ENCODE data around the gene ZNF444.
"Not testable (repeated sequence)": the region's sequence is repeated elsewhere in the genome, so short reads cannot be mapped to it uniquely, and the experiment has no call there.

The ZNF444 gene

GRCh38 chr19:56101095-56101494 lies 40.0 kb upstream of the ZNF444 start:
- Histone ChIP-seq H3K4me1 (ENCODE audit: insufficient read depth, low read length) (peaks cover 5% of the 10 kb centered on the region), H3K27ac (ENCODE audit: low read length) (no peak overlapping the region), H3K36me3 (ENCODE audit: insufficient read depth, low read depth, low read length) (peaks cover 36% of the 10 kb centered on the region), H3K27me3 (ENCODE audit: insufficient read depth, low read length) (no peaks in the 10 kb centered on the region), H3K4me3 (ENCODE audit: low read length) (no peak overlapping the region), H3K9ac (ENCODE audit: low read depth, low read length) (no peak overlapping the region), H3K9me3 (ENCODE audit: insufficient read depth, low read depth, low read length) (no peaks in the 10 kb centered on the region)

DNA sequence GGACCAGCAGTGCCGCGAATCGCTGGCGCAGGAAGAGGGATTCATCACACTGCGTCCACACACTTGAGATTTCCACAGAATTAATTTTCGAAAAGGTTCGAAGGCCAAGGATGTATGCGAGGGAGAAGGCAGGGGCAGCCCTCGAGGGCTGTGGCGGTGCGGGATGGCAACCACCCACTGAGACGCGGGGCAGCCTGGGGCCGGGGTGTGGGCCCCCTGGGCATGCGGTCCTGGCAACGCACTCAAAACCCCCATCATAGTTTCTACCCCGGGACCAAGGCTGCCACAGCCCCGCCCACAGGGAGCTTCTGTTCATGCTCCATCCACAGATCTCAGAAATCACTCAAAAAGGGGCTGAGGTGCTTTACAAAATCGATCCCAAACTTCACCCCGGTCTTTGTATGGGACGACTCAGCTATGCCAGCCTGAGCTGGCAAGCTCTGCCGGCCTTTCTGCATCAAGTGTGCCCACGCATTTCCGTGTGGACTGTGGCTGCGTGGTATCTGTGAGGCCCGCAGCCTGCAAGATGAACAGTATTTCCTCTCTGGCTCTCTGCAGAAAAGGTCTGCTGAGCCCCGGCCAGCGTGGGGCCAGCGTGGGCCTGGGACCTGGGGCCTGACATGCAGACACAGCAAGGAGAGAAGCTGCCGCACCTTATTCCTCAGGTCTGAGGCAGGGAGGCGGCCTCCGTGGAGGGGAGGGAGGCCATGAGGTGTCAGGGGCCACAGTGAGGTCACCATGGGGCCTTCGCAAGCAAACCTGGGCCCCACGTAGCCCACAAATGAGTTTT lies 39.1 kb upstream of the ZNF444 start:
- Histone ChIP-seq H3K4me3 (ENCODE audit: low read length) (no peak overlapping the region), H3K36me3 (ENCODE audit: insufficient read depth, low read depth, low read length) (peaks cover 38% of the 10 kb centered on the region), H3K27me3 (ENCODE audit: insufficient read depth, low read length) (no peaks in the 10 kb centered on the region), H3K27ac (ENCODE audit: low read length) (no peak overlapping the region), H3K9ac (ENCODE audit: low read depth, low read length) (no peak overlapping the region), H3K9me3 (ENCODE audit: insufficient read depth, low read depth, low read length) (no peaks in the 10 kb centered on the region), H3K4me1 (ENCODE audit: insufficient read depth, low read length) (peaks cover 8% of the 10 kb centered on the region)

DNA sequence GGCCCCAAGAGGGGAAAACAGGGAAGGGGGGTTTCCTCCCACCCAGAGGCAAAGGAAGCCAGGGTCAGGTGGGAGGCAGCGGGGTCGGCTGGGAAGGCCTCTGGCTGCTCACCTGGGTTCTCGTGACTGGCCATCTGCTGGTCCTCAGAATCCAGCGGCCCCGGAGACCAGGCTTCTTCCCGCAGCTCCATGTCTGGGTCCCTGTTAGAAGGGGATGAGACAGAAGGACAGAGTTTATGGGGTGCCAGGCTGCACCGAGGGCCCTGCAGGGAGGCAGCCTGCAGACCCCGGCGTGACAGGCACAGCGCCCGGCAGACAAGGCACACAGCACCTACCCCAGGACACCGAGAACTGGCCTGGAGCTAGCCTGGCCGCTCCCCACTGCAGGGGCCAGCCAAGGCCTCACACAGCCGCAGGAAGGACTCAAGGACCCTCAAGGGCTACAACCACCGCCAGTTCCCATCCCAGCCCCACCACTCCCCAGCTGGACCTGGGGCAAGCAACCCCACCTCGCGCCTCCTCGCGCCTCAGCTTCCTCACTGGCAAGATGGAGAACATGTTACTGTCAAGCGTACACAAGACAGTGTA lies 38.0 kb upstream of the ZNF444 start:
- Histone ChIP-seq H3K36me3 (ENCODE audit: insufficient read depth, low read depth, low read length) (peaks cover 32% of the 10 kb centered on the region), H3K9ac (ENCODE audit: low read depth, low read length) (no peak overlapping the region), H3K27me3 (ENCODE audit: insufficient read depth, low read length) (no peaks in the 10 kb centered on the region), H3K9me3 (ENCODE audit: insufficient read depth, low read depth, low read length) (no peaks in the 10 kb centered on the region), H3K4me3 (ENCODE audit: low read length) (no peak overlapping the region), H3K4me1 (ENCODE audit: insufficient read depth, low read length) (peaks cover 8% of the 10 kb centered on the region), H3K27ac (ENCODE audit: low read length) (no peak overlapping the region)

DNA sequence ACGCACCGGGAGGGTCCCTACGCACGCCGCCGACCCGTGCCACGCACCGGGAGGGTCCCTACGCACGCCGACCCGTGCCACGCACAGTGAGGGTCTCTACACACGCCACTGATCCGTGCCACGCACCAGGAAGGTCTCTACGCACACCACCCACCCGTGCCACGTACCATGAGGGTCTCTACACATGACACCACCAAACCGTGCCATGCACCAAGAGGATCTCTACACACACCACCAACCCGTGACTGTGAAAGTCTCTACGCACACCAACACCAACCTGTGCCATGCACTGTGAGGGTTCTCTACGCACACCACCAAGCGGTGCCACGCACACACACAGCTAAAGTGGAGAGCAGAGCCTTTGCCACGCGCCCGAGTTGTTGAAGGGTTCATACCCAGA lies 36.7 kb upstream of the ZNF444 start:
- H3K36me3 ChIP-seq (ENCODE audit: insufficient read depth, low read depth, low read length), result peaks cover 31% of the 10 kb centered on the region

GRCh38 chr19:56105090-56105701 lies 35.9 kb upstream of the ZNF444 start:
- Histone ChIP-seq H3K4me3 (ENCODE audit: low read length) (no peak overlapping the region; the same call in 1 of the 2 replicates), H3K9ac (ENCODE audit: low read depth, low read length) (peak overlapping the region; percentile 75; the same call in 1 of the 2 replicates), H3K27me3 (ENCODE audit: insufficient read depth, low read length) (no peaks in the 10 kb centered on the region), H3K4me1 (ENCODE audit: insufficient read depth, low read length) (peaks cover 8% of the 10 kb centered on the region), H3K27ac (ENCODE audit: low read length) (no peak overlapping the region), H3K36me3 (ENCODE audit: insufficient read depth, low read depth, low read length) (peaks cover 25% of the 10 kb centered on the region), H3K9me3 (ENCODE audit: insufficient read depth, low read depth, low read length) (no peaks in the 10 kb centered on the region)

More for the DNA sequence above, 36.7 kb upstream of the ZNF444 start:
- Histone ChIP-seq H3K27me3 (ENCODE audit: insufficient read depth, low read length) (no peaks in the 10 kb centered on the region), H3K27ac (ENCODE audit: low read length) (peak overlapping the region; percentile 30), H3K4me1 (ENCODE audit: insufficient read depth, low read length) (peaks cover 8% of the 10 kb centered on the region), H3K4me3 (ENCODE audit: low read length) (no peak overlapping the region), H3K9ac (ENCODE audit: low read depth, low read length) (no peak overlapping the region), H3K9me3 (ENCODE audit: insufficient read depth, low read depth, low read length) (no peaks in the 10 kb centered on the region)

GRCh38 chr19:56105831-56106396 lies 35.2 kb upstream of the ZNF444 start:
- Histone ChIP-seq H3K36me3 (ENCODE audit: insufficient read depth, low read depth, low read length) (peaks cover 23% of the 10 kb centered on the region), H3K4me1 (ENCODE audit: insufficient read depth, low read length) (peaks cover 15% of the 10 kb centered on the region), H3K9ac (ENCODE audit: low read depth, low read length) (peak overlapping the region; percentile 75; the same call in 1 of the 2 replicates)
- not testable (repeated sequence) for H3K27me3 ChIP-seq (ENCODE audit: insufficient read depth, low read length); H3K4me3 ChIP-seq (ENCODE audit: low read length); H3K27ac ChIP-seq (ENCODE audit: low read length); H3K9me3 ChIP-seq (ENCODE audit: insufficient read depth, low read depth, low read length)

- no peak overlapping the region for H3K27ac ChIP-seq (ENCODE audit: low read length)
- H3K36me3 ChIP-seq (ENCODE audit: insufficient read depth, low read depth, low read length), result peaks cover 18% of the 10 kb centered on the region
- H3K9me3 ChIP-seq (ENCODE audit: insufficient read depth, low read depth, low read length), result no peaks in the 10 kb centered on the region
- H3K9ac ChIP-seq (ENCODE audit: low read depth, low read length), result no peak overlapping the region
- peaks cover 20% of the 10 kb centered on the region for H3K4me1 ChIP-seq (ENCODE audit: insufficient read depth, low read length)
- no peak overlapping the region for H3K4me3 ChIP-seq (ENCODE audit: low read length)
- no peaks in the 10 kb centered on the region for H3K27me3 ChIP-seq (ENCODE audit: insufficient read depth, low read length)
Observed at GRCh38 chr19:56106397-56106849, 34.7 kb upstream of the ZNF444 start.

DNA sequence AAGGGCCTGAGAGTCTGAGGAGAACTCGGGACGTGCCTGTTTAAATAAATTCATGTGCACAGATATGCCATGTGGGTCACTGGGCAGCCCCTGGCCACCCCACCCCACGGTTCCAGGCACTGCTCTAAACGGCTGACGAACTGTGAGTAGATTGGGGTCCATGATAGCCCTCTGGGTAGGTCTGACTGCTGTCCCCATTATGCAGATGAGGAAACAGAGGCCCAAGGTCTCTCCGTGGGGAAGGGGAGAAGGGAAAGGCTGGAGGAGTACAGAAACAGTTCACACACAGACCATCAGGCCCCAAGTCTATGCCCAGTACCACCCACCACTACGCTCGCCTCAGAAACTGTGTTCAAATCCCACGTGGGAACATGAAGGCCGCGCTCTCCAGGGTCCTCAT lies 34.1 kb upstream of the ZNF444 start:
- H3K27ac ChIP-seq (ENCODE audit: low read length), result no peak overlapping the region
- no peak overlapping the region for H3K4me3 ChIP-seq (ENCODE audit: low read length)
- H3K27me3 ChIP-seq (ENCODE audit: insufficient read depth, low read length), result no peaks in the 10 kb centered on the region
- no peaks in the 10 kb centered on the region for H3K9me3 ChIP-seq (ENCODE audit: insufficient read depth, low read depth, low read length)
- peaks cover 12% of the 10 kb centered on the region for H3K36me3 ChIP-seq (ENCODE audit: insufficient read depth, low read depth, low read length)
- H3K4me1 ChIP-seq (ENCODE audit: insufficient read depth, low read length), result peaks cover 23% of the 10 kb centered on the region
- H3K9ac ChIP-seq (ENCODE audit: low read depth, low read length), result no peak overlapping the region

- peaks cover 5% of the 10 kb centered on the region; the same call in 1 of the 2 replicates for H3K36me3 ChIP-seq (ENCODE audit: insufficient read depth, low read depth, low read length)
- no peak overlapping the region for H3K4me3 ChIP-seq (ENCODE audit: low read length)
- no peaks in the 10 kb centered on the region for H3K27me3 ChIP-seq (ENCODE audit: insufficient read depth, low read length)
- no peak overlapping the region for H3K9ac ChIP-seq (ENCODE audit: low read depth, low read length)
- H3K4me1 ChIP-seq (ENCODE audit: insufficient read depth, low read length), result peaks cover 26% of the 10 kb centered on the region
- H3K27ac ChIP-seq (ENCODE audit: low read length), result no peak overlapping the region
- H3K9me3 ChIP-seq (ENCODE audit: insufficient read depth, low read depth, low read length), result no peaks in the 10 kb centered on the region
Observed at GRCh38 chr19:56107626-56108351, 33.3 kb upstream of the ZNF444 start.

- Histone ChIP-seq H3K36me3 (ENCODE audit: insufficient read depth, low read depth, low read length) (peaks cover 5% of the 10 kb centered on the region; the same call in 1 of the 2 replicates), H3K9ac (ENCODE audit: low read depth, low read length) (peak overlapping the region; percentile 30; the same call in 1 of the 2 replicates), H3K4me3 (ENCODE audit: low read length) (no peak overlapping the region), H3K27ac (ENCODE audit: low read length) (no peak overlapping the region), H3K27me3 (ENCODE audit: insufficient read depth, low read length) (no peaks in the 10 kb centered on the region), H3K9me3 (ENCODE audit: insufficient read depth, low read depth, low read length) (no peaks in the 10 kb centered on the region), H3K4me1 (ENCODE audit: insufficient read depth, low read length) (peaks cover 33% of the 10 kb centered on the region)
Observed at GRCh38 chr19:56108447-56109195, 32.5 kb upstream of the ZNF444 start.
